Activated CD4-positive, alpha-beta T cell treated with anti-CD3 and anti-CD28 coated beads, Interleukin-2, Interleukin-6, amounts not matched to agents 100 ng/mL and 50 ng/mL, durations not matched to agents 16 hours and 8 hours (primary cell): ENCODE data around the gene MBD3L3.
"Not testable (repeated sequence)": the region's sequence is repeated elsewhere in the genome, so short reads cannot be mapped to it uniquely, and the experiment has no call there.

Experiments
- DNase-seq: peaks from one replicate; pipeline ENCODE4 v3.0.0-alpha.2; 2020

The MBD3L3 gene

GRCh38 chr19:7058576-7058975 lies at the start of gene MBD3L3:
MBD3L3 (minus strand) TSS chr19:7058676; CDS start chr19:7058605, 71 bp downstream.
- not testable (repeated sequence) for DNase-seq

- DNase-seq, result no peak
These were observed 48.5 kb upstream of the MBD3L3 start for GRCh38 chr19:7106711-7107657.

DNA sequence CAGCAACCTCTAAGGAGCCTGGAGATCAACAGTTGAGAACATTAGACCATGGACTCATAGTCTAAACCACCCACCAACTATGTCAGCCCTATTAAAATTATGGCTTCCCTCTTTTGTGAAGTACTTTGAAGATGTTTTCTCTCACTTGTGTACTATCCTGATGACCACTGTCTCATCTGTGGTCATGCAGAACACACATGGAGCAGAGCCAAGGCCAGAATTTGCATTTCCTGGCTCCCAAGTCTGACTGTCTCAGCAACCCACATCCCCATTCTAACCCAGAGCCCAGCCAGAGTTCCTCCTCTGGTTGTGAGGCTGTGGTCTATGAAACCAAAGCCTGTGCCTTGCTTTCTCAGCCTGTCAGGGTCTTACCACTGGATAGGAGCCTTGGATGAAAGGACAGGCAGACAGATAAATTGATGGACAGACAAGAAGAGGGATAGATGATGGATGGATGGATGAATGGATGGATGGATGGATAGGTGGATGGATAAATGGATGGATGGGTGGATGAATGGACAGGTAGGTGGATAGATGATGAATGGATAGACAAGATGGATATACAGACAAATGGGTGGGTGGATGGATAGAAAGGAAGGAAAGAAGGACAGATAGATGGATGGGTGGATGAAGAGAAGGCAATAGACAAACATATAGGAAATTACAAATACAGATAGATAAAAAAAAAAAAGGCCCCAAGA lies 46.4 kb upstream of the MBD3L3 start:
- DNase-seq, result no peak

DNA sequence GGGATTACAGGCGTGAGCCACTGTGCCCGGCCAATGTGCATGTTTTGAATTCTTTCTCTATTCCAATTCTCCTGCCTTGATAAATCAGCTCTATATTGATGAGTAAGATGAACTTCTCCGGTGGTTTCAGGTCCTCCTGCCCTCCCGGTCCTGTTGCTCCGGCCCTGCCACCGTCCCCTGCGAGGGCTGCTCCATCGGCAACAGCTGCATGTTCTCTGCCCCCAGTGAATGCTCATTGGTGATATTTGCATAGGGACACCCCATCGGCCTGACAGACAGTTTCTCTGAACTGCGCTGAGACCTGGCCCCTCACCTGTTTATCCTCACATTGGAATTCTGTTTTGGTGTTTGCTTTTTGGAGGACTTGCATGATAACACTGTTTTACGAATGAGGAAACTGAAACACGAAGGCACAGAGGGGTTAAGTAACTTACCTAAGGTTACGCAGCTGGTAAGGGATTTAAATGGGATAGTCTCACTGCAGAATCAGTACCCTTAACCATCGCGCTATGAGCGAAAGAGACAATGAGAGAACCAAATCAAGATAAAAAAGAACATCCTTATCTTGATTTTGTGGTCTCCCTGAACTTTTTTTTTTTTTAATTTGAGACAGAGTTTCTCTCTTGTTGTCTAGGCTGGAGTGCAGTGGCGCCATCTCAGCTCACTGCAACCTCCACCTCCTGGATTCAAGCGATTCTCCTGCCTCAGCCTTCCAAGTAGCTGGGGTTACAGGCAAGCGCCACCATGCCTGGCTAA lies 43.2 kb upstream of the MBD3L3 start:
- no peak for DNase-seq

- no peak for DNase-seq
These were observed 41.1 kb upstream of the MBD3L3 start for GRCh38 chr19:7099597-7099921.

- DNase-seq, result peak; percentile 93
These were observed 40.5 kb upstream of the MBD3L3 start for GRCh38 chr19:7098701-7099596.

DNA sequence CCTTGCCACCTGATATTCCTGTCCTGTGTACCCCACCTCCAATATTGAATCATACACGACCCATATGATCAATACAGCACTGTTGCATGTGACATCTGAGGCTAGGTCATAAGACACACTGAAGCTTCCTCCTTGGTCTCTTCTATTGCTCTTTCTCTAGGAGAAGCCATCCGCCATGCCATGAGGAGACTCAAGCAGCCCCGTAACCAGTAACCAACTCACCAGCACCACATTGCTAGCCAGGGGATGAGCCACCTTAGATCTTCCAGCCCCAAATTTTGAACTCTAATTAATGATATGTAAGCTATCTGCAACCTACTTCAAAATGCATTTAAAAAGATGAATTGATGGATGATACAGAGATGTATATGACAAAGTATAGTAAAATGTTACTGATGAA lies 39.6 kb upstream of the MBD3L3 start:
- no peak for DNase-seq

DNA sequence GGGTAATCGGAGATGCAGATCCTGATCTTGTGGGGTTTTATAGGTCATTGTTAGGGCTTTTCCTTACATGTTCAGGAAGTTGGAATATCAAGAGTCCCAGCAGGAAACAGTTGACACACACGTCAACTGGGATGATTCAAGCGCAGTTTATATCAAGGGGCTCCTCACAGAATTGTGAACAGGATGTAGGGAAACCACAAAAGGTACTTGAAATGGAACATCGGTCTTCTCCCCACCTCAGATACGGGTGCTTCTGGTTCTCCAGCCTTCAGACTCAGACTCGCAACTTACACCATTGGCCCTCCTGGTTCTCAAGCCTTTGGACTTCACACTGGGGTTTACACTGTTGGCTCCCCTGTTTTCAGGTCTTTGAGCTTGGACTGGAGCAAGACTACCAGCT lies 30.5 kb upstream of the MBD3L3 start:
- no peak for DNase-seq

GRCh38 chr19:7083076-7083956 lies 24.8 kb upstream of the MBD3L3 start:
- DNase-seq, result no peak

GRCh38 chr19:7078008-7078407 lies 19.5 kb upstream of the MBD3L3 start:
- no peak for DNase-seq

DNA sequence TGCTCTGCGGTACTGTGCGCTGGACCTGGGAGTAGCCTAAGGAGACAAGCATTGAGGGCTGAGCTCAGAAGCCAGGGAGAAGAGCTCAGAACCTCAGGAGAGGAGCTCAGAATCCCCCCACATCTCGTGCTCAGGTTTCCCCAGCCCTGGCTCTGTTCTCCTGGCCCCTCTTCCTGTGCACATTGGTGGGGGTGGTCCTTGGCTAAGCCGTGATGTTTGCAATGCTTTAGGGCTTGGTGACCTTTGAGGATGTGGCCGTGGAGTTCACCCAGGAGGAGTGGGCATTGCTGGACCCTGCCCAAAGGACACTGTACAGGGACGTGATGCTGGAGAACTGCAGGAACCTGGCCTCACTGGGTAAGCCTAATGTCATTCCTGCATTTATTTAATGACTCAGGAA lies 17.7 kb upstream of the MBD3L3 start:
- no peak for DNase-seq

- DNase-seq, result no peak
These were observed 16.3 kb upstream of the MBD3L3 start for GRCh38 chr19:7074705-7075282.

DNA sequence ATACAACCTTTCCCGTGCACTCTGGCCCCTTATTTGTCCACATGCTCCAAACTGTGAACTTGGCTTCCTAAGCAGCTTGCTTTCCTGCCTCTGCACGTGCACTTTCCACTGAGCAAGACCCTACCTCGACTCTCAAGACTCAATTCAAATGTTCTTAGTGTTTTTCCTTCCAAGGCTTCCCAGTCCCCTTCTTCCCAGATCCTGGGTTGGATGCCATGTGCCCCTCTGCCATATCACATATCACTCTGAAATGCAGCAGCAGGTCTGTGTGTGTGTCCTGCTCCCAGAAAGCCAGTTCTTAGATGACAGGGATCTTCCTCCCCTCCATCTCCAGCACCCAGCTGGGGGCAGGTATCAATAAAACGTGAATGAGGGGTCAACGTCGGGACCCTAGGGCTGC lies 14.1 kb upstream of the MBD3L3 start:
- DNase-seq, result no peak

DNA sequence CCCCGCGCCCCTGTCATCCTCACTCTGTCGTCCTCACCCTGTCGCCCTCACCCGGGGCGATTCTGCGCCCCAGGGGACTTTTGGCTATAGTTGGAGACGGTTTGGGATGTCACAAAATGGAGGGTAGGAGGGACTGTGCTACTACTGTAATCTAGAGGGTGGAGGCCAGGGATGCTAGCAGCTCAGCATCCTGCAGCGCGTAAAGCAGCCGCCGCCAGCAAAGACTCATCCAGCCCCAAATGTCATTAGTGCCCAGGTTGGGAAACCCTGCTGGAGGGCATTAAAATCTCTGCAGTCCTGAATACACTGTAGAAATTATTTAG lies 11.4 kb upstream of the MBD3L3 start:
- no peak for DNase-seq

- DNase-seq, result peak; percentile 99
These were observed 10.8 kb upstream of the MBD3L3 start, which contains the start of gene ZNF557 for GRCh38 chr19:7069042-7069903. ZNF557 (plus strand) TSS chr19:7069703; CDS start chr19:7075075, 5,372 bp downstream.

DNA sequence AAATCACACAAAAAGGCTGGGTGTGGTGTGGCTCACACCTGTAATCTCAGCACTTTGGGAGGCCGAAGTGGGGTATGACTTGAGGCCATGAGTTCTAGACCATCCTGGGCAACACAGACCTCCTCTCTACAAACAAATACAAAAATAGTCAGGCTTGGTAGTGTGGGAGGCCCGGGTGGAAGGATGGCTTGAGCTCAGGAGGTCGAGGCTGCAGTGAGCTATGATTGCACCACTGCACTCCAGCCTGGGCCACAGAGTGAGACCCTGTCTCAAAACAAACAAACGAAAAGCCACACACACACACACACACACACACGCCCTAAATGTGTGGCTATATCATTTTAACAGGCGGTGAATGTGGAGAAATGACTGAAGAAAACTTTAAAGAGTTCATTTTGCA lies 10.1 kb upstream of the MBD3L3 start:
- DNase-seq, result no peak

DNA sequence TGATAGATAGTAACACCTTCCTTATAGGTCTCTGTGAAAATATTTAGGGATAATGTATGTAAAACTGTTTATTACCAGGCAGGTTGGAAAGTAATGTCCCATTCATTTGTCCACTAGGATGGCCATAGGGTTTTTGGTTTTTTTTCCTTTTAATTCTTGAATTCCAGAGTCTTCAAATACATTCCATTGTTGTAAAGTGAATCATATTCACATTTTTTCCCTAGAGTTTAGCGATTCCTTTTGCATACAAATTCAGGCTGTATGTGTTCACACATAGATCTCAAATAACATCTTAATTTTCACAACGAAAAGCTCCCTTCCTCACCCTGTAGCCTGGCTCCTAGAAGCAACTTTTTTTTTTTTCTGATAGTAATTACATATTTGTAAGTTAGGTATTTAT lies 9.2 kb upstream of the MBD3L3 start:
- no peak for DNase-seq

- not testable (repeated sequence) for DNase-seq
These were observed 8.6 kb upstream of the MBD3L3 start for GRCh38 chr19:7067122-7067521.

DNA sequence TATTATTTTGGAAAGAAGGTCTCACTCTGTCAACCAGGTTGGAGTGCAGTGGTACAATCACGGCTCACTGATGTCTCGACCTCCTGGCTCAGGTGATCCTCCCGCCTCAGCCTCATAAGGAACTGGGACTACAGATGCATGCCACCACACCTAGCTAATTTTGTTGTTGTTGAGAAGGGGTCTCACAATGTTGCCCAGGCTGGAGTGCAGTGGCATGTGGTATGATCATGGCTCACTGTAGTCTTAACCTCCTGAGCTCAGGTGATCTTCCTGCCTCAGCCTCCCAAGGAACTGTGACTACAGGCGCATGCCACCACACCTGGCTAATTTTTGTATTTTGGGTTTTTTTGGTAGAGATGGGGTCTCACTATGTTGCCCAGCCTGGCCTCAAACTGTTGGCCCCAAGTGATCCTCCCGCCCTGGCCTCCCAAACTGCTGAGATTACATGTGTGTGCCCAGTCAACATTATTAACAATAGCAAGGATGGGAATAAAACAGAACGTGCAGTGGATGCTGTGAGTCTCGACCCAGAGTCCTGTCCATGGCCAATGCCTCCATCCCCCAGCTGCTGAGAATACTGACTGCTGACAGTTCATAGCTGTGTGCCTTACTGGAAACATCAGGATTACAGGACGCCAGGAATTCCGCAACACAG lies 5.4 kb upstream of the MBD3L3 start:
- no peak for DNase-seq

GRCh38 chr19:7063339-7063738 lies 4.9 kb upstream of the MBD3L3 start:
- DNase-seq, result no peak
